ENCODE measurements around the gene FADS3.

DNA sequence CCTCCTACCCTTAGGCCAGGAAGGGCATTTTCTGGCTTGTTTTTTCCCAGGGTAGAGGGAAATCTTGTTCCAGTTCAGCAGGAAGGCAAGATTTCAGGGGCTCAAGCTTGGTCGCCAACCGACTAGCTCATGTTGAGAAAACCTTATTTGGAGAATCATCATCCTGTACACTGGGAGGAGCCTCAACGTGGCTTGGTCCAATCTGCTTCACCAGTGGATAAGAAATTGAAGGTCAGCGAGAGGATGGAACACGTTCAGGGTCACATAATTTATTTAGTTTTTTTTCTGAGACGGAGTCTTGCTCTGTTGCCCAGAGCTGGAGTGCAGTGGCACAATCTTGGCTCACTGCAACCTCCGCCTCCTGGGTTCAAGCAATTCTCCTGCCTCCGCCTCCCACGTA is 42.7 kb downstream of the FADS3 start:
- TF ChIP-seq E2F1 (CRISPR knock-in tag; IDR thresholded peaks at IDR 0.05) (no peak), CTCF (IDR thresholded peaks at IDR 0.05) (no peak), KAT7 (CRISPR knock-in tag; IDR thresholded peaks at IDR 0.05; ENCODE audit: borderline replicate concordance) (no peak), CBFB (CRISPR knock-in tag; IDR thresholded peaks at IDR 0.05; ENCODE audit: low read depth) (no peak), TEAD4 (CRISPR knock-in tag; IDR thresholded peaks at IDR 0.05) (no peak), ZNF232 (CRISPR knock-in tag; IDR thresholded peaks at IDR 0.05) (no peak)
- TF ChIP-seq, protein P1, sequence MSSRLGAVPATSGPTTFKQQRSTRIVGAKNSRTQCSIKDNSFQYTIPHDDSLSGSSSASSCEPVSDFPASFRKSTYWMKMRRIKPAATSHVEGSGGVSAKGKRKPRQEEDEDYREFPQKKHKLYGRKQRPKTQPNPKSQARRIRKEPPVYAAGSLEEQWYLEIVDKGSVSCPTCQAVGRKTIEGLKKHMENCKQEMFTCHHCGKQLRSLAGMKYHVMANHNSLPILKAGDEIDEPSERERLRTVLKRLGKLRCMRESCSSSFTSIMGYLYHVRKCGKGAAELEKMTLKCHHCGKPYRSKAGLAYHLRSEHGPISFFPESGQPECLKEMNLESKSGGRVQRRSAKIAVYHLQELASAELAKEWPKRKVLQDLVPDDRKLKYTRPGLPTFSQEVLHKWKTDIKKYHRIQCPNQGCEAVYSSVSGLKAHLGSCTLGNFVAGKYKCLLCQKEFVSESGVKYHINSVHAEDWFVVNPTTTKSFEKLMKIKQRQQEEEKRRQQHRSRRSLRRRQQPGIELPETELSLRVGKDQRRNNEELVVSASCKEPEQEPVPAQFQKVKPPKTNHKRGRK (CRISPR knock-in tag; IDR thresholded peaks at IDR 0.05; ENCODE audit: borderline replicate concordance), result no peak
- TF ChIP-seq, protein P2, sequence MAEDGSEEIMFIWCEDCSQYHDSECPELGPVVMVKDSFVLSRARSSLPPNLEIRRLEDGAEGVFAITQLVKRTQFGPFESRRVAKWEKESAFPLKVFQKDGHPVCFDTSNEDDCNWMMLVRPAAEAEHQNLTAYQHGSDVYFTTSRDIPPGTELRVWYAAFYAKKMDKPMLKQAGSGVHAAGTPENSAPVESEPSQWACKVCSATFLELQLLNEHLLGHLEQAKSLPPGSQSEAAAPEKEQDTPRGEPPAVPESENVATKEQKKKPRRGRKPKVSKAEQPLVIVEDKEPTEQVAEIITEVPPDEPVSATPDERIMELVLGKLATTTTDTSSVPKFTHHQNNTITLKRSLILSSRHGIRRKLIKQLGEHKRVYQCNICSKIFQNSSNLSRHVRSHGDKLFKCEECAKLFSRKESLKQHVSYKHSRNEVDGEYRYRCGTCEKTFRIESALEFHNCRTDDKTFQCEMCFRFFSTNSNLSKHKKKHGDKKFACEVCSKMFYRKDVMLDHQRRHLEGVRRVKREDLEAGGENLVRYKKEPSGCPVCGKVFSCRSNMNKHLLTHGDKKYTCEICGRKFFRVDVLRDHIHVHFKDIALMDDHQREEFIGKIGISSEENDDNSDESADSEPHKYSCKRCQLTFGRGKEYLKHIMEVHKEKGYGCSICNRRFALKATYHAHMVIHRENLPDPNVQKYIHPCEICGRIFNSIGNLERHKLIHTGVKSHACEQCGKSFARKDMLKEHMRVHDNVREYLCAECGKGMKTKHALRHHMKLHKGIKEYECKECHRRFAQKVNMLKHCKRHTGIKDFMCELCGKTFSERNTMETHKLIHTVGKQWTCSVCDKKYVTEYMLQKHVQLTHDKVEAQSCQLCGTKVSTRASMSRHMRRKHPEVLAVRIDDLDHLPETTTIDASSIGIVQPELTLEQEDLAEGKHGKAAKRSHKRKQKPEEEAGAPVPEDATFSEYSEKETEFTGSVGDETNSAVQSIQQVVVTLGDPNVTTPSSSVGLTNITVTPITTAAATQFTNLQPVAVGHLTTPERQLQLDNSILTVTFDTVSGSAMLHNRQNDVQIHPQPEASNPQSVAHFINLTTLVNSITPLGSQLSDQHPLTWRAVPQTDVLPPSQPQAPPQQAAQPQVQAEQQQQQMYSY (CRISPR knock-in tag; IDR thresholded peaks at IDR 0.05), result no peak
